Ishikawa (cell line): ENCODE measurements around the gene RASSF7.

ENCODE experiments used
- CEBPB ChIP-seq: IDR thresholded peaks from 2 replicates; pipeline ENCODE4 v1.6.1; 2012
- CREB1 ChIP-seq: IDR thresholded peaks from 2 replicates; pipeline ENCODE4 v1.6.1; 2012; ENCODE audit warnings: low read depth
- EGR1 ChIP-seq: IDR thresholded peaks from 2 replicates; pipeline ENCODE4 v1.6.1; 2012
- EP300 ChIP-seq: IDR thresholded peaks from 2 replicates; pipeline ENCODE4 v1.6.1; 2012; ENCODE audit warnings: borderline replicate concordance
- FOXM1 ChIP-seq: IDR thresholded peaks from 2 replicates; pipeline ENCODE4 v1.6.1; 2012; ENCODE audit warnings: low read depth, borderline replicate concordance
- NFIC ChIP-seq: IDR thresholded peaks from 2 replicates; pipeline ENCODE4 v1.6.1; 2012
- RAD21 ChIP-seq: IDR thresholded peaks from 2 replicates; pipeline ENCODE4 v1.6.1; 2012; ENCODE audit warnings: low read depth
- TAF1 ChIP-seq: IDR thresholded peaks from 2 replicates; pipeline ENCODE4 v1.6.1; 2012; ENCODE audit warnings: low read depth, mild to moderate bottlenecking
- TCF12 ChIP-seq: IDR thresholded peaks from 2 replicates; pipeline ENCODE4 v1.6.1; 2012; ENCODE audit warnings: low read depth
- TEAD4 ChIP-seq: IDR thresholded peaks from 2 replicates; pipeline ENCODE4 v1.6.1; 2012
- YY1 ChIP-seq: IDR thresholded peaks from 2 replicates; pipeline ENCODE4 v1.6.1; 2012; ENCODE audit warnings: low read depth
- ZBTB7A ChIP-seq: IDR thresholded peaks from 2 replicates; pipeline ENCODE4 v1.6.1; 2012; ENCODE audit warnings: low read depth
- TF ChIP-seq, protein P1 (sequence below): IDR thresholded peaks from 2 replicates; pipeline ENCODE4 v1.6.1; 2012; ENCODE audit warnings: low read depth, mild to moderate bottlenecking
- TF ChIP-seq, protein P2 (sequence below): IDR thresholded peaks from 2 replicates; pipeline ENCODE4 v1.6.1; 2012
- TF ChIP-seq, protein P3 (sequence below): IDR thresholded peaks from 2 replicates; pipeline ENCODE4 v1.6.1; 2012

RASSF7 gene

DNA sequence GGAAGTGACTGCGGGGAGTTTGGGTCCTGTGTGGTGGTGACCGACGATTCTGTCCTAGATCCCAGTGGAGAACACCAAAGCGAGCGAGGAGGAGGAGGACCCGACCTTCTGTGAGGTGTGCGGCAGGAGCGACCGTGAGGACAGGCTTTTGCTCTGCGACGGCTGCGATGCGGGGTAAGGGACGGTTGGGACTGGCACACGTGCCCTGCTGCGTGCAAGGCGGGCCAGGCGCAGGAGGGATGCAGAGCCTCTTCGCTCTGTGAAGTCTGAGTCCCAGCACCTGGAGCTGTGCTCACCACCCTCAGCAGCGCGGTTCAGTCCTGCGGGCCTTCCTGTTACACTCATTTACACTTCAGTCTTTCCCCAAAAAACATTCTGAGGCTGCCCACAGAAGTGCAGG lies 31.7 kb downstream of the RASSF7 start:
- TF ChIP-seq ZBTB7A (no peak), CREB1 (no peak), NFIC (no peak), TEAD4 (no peak), RAD21 (no peak), EP300 (no peak), TCF12 (no peak), EGR1 (no peak), CEBPB (no peak), TAF1 (no peak), FOXM1 (no peak), YY1 (no peak)
- TF ChIP-seq, protein P1, sequence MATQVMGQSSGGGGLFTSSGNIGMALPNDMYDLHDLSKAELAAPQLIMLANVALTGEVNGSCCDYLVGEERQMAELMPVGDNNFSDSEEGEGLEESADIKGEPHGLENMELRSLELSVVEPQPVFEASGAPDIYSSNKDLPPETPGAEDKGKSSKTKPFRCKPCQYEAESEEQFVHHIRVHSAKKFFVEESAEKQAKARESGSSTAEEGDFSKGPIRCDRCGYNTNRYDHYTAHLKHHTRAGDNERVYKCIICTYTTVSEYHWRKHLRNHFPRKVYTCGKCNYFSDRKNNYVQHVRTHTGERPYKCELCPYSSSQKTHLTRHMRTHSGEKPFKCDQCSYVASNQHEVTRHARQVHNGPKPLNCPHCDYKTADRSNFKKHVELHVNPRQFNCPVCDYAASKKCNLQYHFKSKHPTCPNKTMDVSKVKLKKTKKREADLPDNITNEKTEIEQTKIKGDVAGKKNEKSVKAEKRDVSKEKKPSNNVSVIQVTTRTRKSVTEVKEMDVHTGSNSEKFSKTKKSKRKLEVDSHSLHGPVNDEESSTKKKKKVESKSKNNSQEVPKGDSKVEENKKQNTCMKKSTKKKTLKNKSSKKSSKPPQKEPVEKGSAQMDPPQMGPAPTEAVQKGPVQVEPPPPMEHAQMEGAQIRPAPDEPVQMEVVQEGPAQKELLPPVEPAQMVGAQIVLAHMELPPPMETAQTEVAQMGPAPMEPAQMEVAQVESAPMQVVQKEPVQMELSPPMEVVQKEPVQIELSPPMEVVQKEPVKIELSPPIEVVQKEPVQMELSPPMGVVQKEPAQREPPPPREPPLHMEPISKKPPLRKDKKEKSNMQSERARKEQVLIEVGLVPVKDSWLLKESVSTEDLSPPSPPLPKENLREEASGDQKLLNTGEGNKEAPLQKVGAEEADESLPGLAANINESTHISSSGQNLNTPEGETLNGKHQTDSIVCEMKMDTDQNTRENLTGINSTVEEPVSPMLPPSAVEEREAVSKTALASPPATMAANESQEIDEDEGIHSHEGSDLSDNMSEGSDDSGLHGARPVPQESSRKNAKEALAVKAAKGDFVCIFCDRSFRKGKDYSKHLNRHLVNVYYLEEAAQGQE: no peak
- TF ChIP-seq, protein P2, sequence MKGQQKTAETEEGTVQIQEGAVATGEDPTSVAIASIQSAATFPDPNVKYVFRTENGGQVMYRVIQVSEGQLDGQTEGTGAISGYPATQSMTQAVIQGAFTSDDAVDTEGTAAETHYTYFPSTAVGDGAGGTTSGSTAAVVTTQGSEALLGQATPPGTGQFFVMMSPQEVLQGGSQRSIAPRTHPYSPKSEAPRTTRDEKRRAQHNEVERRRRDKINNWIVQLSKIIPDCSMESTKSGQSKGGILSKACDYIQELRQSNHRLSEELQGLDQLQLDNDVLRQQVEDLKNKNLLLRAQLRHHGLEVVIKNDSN: no peak
- TF ChIP-seq, protein P3, sequence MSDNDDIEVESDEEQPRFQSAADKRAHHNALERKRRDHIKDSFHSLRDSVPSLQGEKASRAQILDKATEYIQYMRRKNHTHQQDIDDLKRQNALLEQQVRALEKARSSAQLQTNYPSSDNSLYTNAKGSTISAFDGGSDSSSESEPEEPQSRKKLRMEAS: no peak

DNA sequence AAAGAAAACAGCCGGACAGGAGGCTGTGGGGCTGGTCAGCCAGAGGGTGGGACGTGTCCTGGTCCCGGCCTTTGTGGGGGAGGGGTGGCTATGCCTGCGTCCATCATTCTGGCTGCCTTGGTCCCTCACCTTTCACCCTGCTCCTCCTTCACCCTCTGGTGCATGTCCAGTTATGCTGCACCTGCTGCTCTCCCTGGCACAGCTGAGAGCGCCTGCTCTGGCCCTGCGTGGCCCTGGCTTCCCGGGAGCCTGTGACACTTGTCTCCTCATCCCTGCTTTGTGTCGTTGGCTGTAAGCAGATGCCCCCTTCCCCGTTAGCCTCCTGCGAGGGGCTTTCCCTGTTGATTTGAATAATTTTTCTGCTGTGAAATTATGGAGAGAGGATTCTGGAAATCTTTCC lies 32.1 kb downstream of the RASSF7 start:
- TF ChIP-seq, protein P1: no peak
- TF ChIP-seq NFIC: no peak
- TF ChIP-seq FOXM1: no peak
- no peak for TF ChIP-seq CREB1
- no peak for TF ChIP-seq EP300
- TF ChIP-seq ZBTB7A: no peak
- no peak for TF ChIP-seq TCF12
- TF ChIP-seq EGR1: no peak
- no peak for TF ChIP-seq CEBPB
- TF ChIP-seq RAD21: no peak
- no peak for TF ChIP-seq TAF1
- TF ChIP-seq TEAD4: no peak
- TF ChIP-seq, protein P3: no peak
- TF ChIP-seq YY1: no peak
- TF ChIP-seq, protein P2: no peak

DNA sequence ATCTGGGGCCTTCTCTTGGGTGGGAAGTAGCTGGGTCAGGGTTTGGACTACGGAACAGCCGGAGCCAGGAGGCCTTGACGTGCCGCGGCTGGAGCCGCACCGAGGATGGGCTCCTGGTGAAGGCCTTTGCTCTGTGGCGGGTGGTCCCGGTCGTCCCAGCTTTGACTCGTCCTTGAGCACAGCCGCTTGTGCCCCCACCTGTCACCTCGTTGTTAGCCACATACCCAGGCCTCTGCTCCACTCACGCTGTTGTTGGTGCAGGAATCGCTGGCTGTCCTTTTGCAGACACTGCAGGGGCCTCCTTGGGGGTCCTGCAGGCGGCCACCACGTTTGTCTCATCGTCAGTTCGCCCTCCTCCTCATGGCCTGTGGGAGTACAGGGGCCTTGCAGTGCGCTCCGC lies 32.6 kb downstream of the RASSF7 start:
- no peak for TF ChIP-seq TCF12
- no peak for TF ChIP-seq CREB1
- no peak for TF ChIP-seq TAF1
- TF ChIP-seq ZBTB7A: no peak
- no peak for TF ChIP-seq NFIC
- TF ChIP-seq, protein P1: no peak
- no peak for TF ChIP-seq TEAD4
- TF ChIP-seq CEBPB: no peak
- TF ChIP-seq, protein P2: no peak
- TF ChIP-seq EP300: no peak

DNA sequence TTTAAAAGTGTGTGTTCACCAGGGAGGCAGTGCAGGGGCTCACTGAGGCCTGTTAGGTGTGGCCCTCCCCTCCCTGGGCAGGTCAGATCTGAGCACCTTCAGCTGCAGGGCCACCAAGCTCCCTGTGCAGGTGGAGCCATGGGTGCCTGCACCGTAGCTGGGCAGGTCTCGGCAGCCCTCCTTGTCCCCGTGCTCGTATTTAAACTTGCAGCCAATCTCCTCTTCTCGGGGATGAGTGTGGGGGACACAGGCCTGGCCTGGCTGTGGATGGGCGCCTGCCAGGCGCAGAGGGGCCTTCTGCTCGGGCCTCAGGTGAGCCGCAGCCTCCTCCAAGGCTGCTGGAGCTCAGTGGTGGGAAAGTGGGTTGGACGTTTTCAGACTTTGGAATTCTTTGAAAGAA lies 34.6 kb downstream of the RASSF7 start:
- TF ChIP-seq TEAD4: no peak
- TF ChIP-seq YY1: no peak
- TF ChIP-seq CREB1: no peak

DNA sequence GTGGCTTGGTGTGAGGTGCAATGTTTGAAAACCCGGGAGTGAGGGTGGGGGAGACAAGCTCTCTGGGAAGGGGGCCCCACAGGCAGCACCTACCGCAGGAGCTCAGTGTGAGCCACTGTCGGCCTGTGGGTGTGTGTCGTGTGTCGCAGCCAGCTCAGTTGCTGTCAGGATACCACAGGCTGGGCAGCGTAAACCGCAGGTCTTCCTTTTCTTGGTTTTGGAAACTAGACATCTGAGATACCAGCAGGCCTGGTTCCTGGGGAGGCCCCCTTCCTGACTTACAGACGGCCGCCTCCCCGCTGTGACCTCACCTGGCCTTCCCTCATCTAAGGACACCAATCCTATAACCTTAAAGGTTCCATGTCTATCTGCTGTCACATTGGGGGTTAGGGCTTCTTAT lies 35.6 kb downstream of the RASSF7 start:
- TF ChIP-seq RAD21: no peak
- TF ChIP-seq TCF12: no peak
- no peak for TF ChIP-seq TAF1
- TF ChIP-seq EGR1: no peak
- TF ChIP-seq, protein P1: no peak
- TF ChIP-seq, protein P3: no peak
- TF ChIP-seq NFIC: no peak
- TF ChIP-seq ZBTB7A: no peak
- TF ChIP-seq CEBPB: no peak
- no peak for TF ChIP-seq FOXM1
- TF ChIP-seq EP300: no peak
- no peak for TF ChIP-seq YY1
- no peak for TF ChIP-seq CREB1
- TF ChIP-seq, protein P2: no peak
